IMR-90 (cell line): ENCODE results near the gene TMEM140. TPM values are rescaled to one million over a fixed set of nuclear protein-coding genes. Genes with fewer than 3 reads are reported as not detected.

ENCODE experiments used
- ATAC-seq: fragments of 200-7000 bp; cut with Tn5 transposase; 2 replicates; pipeline ENCODE4 v1.9.1; 2020; ENCODE audit warnings: low read depth, mild to moderate bottlenecking, moderate library complexity
- BruUV-seq: library from RNA; stranded (reverse); fragments of 400-500 nt; replicated peaks from 2 replicates; lab custom pipeline; 2021; lab: Mats Ljungman, UMichigan
- CTCF ChIA-PET: fragments of 300-600 bp; formaldehyde crosslinking; extraction: SDS; loops from one replicate; lab custom pipeline; 2021; ENCODE audit warnings: antibody characterized with exemption; lab: Yijun Ruan, JAX
- POLR2A ChIA-PET: fragments of 300-600 bp; sonication (Branson Sonifier 250); formaldehyde crosslinking; loops from one replicate; lab custom pipeline; 2022; ENCODE audit warnings: antibody characterized with exemption; ENCODE audit not compliant: unreplicated experiment; lab: Charles Lee
- DNase-seq: peaks from one replicate; pipeline ENCODE4 v3.0.0; 2013
- H2AFZ ChIP-seq: replicated peaks from 2 replicates; pipeline ENCODE3; 2013; ENCODE audit warnings: low read length, mild to moderate bottlenecking; ENCODE audit not compliant: poor library complexity
- H2AK5ac ChIP-seq: 2 replicates; pipeline ENCODE4 v1.6.1; 2013; ENCODE audit warnings: low read depth, low read length, inconsistent platforms
- H2AK9ac ChIP-seq: replicated peaks from 2 replicates; pipeline ENCODE3; 2013; ENCODE audit warnings: mild to moderate bottlenecking, low read depth, low read length, moderate library complexity; ENCODE audit not compliant: poor library complexity
- H2BK120ac ChIP-seq: 2 replicates; pipeline ENCODE4 v1.6.1; 2013; ENCODE audit warnings: low read depth, low read length, inconsistent platforms
- H2BK15ac ChIP-seq: 3 replicates; pipeline ENCODE4 v1.6.1; 2013; ENCODE audit warnings: low read depth, low read length, inconsistent platforms
- H2BK20ac ChIP-seq: 2 replicates; pipeline ENCODE4 v1.6.1; 2013; ENCODE audit warnings: low read depth, mild to moderate bottlenecking, inconsistent platforms, low read length, moderate library complexity
- H2BK5ac ChIP-seq: 2 replicates; pipeline ENCODE4 v1.6.1; 2013; ENCODE audit warnings: mild to moderate bottlenecking, low read depth, low read length, inconsistent platforms; ENCODE audit not compliant: poor library complexity, severe bottlenecking
- H3K14ac ChIP-seq: replicated peaks from 2 replicates; pipeline ENCODE4 v1.6.1; 2013; ENCODE audit warnings: low read depth, low read length, inconsistent platforms
- H3K18ac ChIP-seq: 2 replicates; pipeline ENCODE4 v1.6.1; 2013; ENCODE audit warnings: low read depth, low read length, control low read depth
- H3K23ac ChIP-seq: 2 replicates; pipeline ENCODE4 v1.6.1; 2013; ENCODE audit warnings: low read depth, low read length, inconsistent platforms
- H3K27ac ChIP-seq: 2 replicates; pipeline ENCODE4 v1.5.1; 2013; ENCODE audit warnings: mild to moderate bottlenecking, control low read depth, low read length; ENCODE audit not compliant: insufficient read depth
- H3K27me3 ChIP-seq: 2 replicates; pipeline ENCODE4 v1.6.1; 2013; ENCODE audit warnings: low read length; ENCODE audit not compliant: control insufficient read depth, insufficient read depth
- H3K36me3 ChIP-seq: 2 replicates; pipeline ENCODE4 v1.6.1; 2013; ENCODE audit warnings: low read length, mixed read lengths; ENCODE audit not compliant: control insufficient read depth, insufficient read depth
- H3K4ac ChIP-seq: 2 replicates; pipeline ENCODE4 v1.6.1; 2013; ENCODE audit warnings: low read depth, low read length, inconsistent platforms
- H3K4me1 ChIP-seq: 2 replicates; pipeline ENCODE4 v1.6.1; 2013; ENCODE audit warnings: low read length, mixed read lengths; ENCODE audit not compliant: control insufficient read depth, insufficient read depth
- H3K4me2 ChIP-seq: 2 replicates; pipeline ENCODE4 v1.6.1; 2013; ENCODE audit warnings: low read depth, mild to moderate bottlenecking, control low read depth, low read length, moderate library complexity
- H3K4me3 ChIP-seq: 2 replicates; pipeline ENCODE4 v1.5.1; 2013; ENCODE audit warnings: low read depth, mild to moderate bottlenecking, control low read depth, low read length, moderate library complexity; ENCODE audit not compliant: insufficient read depth
- H3K56ac ChIP-seq: 2 replicates; pipeline ENCODE4 v1.6.1; 2013; ENCODE audit warnings: low read length, inconsistent platforms; ENCODE audit not compliant: insufficient read depth; ENCODE audit errors: extremely low read depth
- H3K79me1 ChIP-seq, 2 experiments: 2 replicates each; pipeline ENCODE4 v1.6.1; 2013; ENCODE audit warnings: low read length in 2 of 2, inconsistent platforms in 1 of 2, low read depth in 1 of 2
- H3K9ac ChIP-seq: 2 replicates; pipeline ENCODE4 v1.6.1; 2013; ENCODE audit warnings: low read depth, low read length, control low read depth
- H3K9me1 ChIP-seq: 2 replicates; pipeline ENCODE4 v1.6.1; 2013; ENCODE audit warnings: low read length, inconsistent platforms; ENCODE audit not compliant: insufficient read depth
- H3K9me3 ChIP-seq: 2 replicates; pipeline ENCODE4 v1.6.1; 2013; ENCODE audit warnings: low read length; ENCODE audit not compliant: control insufficient read depth, insufficient read depth
- H4K20me1 ChIP-seq: 2 replicates; pipeline ENCODE4 v1.6.1; 2013; ENCODE audit warnings: low read length, inconsistent platforms; ENCODE audit not compliant: insufficient read depth
- H4K5ac ChIP-seq: 2 replicates; pipeline ENCODE4 v1.6.1; 2013; ENCODE audit warnings: mild to moderate bottlenecking, low read depth, low read length, control low read depth
- H4K8ac ChIP-seq, 2 experiments: 2 replicates each; pipeline ENCODE4 v1.6.1; 2013; ENCODE audit warnings: low read depth in 2 of 2, low read length in 2 of 2, control low read depth in 1 of 2, inconsistent platforms in 1 of 2
- H4K91ac ChIP-seq: 2 replicates; pipeline ENCODE4 v1.6.1; 2013; ENCODE audit warnings: low read depth, low read length, inconsistent platforms; ENCODE audit not compliant: insufficient read depth
- BHLHE40 ChIP-seq: fragments of 150-350 bp; IDR thresholded peaks from 2 replicates; pipeline ENCODE4 v1.6.1; 2016; ENCODE audit warnings: mild to moderate bottlenecking, low read depth, low read length
- CEBPB ChIP-seq: IDR thresholded peaks from 2 replicates; pipeline ENCODE4 v1.6.1; 2012; ENCODE audit warnings: low read depth, low read length, improper control_type of control experiment
- CHD1 ChIP-seq: IDR thresholded peaks from 2 replicates; pipeline ENCODE4 v1.6.1; 2012; ENCODE audit warnings: low read depth, low read length, improper control_type of control experiment
- FOS ChIP-seq: fragments of 150-350 bp; IDR thresholded peaks from 2 replicates; pipeline ENCODE4 v1.6.1; 2016; ENCODE audit warnings: low read depth, low read length
- MAFK ChIP-seq: IDR thresholded peaks from 2 replicates; pipeline ENCODE4 v1.6.1; 2012; ENCODE audit warnings: low read depth, low read length, improper control_type of control experiment
- MXI1 ChIP-seq: IDR thresholded peaks from 2 replicates; pipeline ENCODE4 v1.6.1; 2012; ENCODE audit warnings: low read depth, mild to moderate bottlenecking, low read length, moderate library complexity, borderline replicate concordance
- NFE2L2 ChIP-seq: fragments of 150-350 bp; IDR thresholded peaks from 2 replicates; pipeline ENCODE4 v1.6.1; 2016; ENCODE audit warnings: low read depth, mild to moderate bottlenecking, low read length
- SMC3 ChIP-seq: fragments of 150-350 bp; IDR thresholded peaks from 2 replicates; pipeline ENCODE4 v1.6.1; 2016; ENCODE audit warnings: low read depth, mild to moderate bottlenecking, antibody characterized with exemption, low read length, moderate library complexity
- WGBS, 2 experiments: methylation state at CpG; one replicate each; pipeline versions ENCODE4 v1.1.5 to v1.1.7; 2013; ENCODE audit warnings: missing lambda C conversion rate in 2 of 2; ENCODE audit not compliant: insufficient read length in 1 of 2; ENCODE audit errors: extremely low coverage in 2 of 2; 5-methylcytosine and 5-hydroxymethylcytosine counted together
- dilution Hi-C: fragments of 300-500 bp; cut with HindIII; formaldehyde crosslinking; loops from one replicate; pipeline ENCODE4 v1.14.3; 2018; ENCODE audit warnings: low sequenced_read_pairs; ENCODE audit not compliant: unreplicated experiment
- in situ Hi-C: fragments of 300-500 bp; cut with MboI; formaldehyde crosslinking; loops from 3 replicates; pipeline ENCODE4 v1.14.3; 2019; ENCODE audit warnings: low sequenced_read_pairs, inconsistent platforms, mixed read lengths
- intact Hi-C: fragments of 100-400 bp; cut with micrococcal nuclease; formaldehyde crosslinking; loops from 2 replicates; pipeline ENCODE4 v1.10.0; 2022
- polyA plus RNA-seq, 3 experiments: library from polyadenylated mRNA; depleted of rRNA; stranded (reverse); fragments of >200 nt; gene quantifications; 2 replicates each; pipeline ENCODE4 v1.2.3, GENCODE V29; 2012; ENCODE audit warnings: low replicate concordance in 1 of 3
- total RNA-seq: library from RNA; depleted of rRNA; stranded (reverse); fragments of >200 nt; gene quantifications from 2 replicates; pipeline ENCODE4 v1.2.3, GENCODE V29; 2012
- TF ChIP-seq, protein P1 (sequence below): fragments of 150-350 bp; IDR thresholded peaks from 2 replicates; pipeline ENCODE4 v1.6.1; 2016; ENCODE audit warnings: low read depth, mild to moderate bottlenecking, low read length, moderate library complexity, borderline replicate concordance
- TF ChIP-seq, protein P2 (sequence below): conservative IDR thresholded peaks from 2 replicates; pipeline ENCODE4 v1.5.1; 2012; ENCODE audit warnings: mild to moderate bottlenecking, low read depth, low read length, improper control_type of control experiment
- TF ChIP-seq, protein P3 (sequence below): fragments of 150-350 bp; IDR thresholded peaks from 2 replicates; pipeline ENCODE4 v1.6.1; 2017; ENCODE audit warnings: mild to moderate bottlenecking, antibody characterized with exemption, low read length, low read depth

TMEM140 gene
- total and polyA plus RNA-seq, 2 of the 4 experiments (the other 2 are of a cell fraction) = 0.24 to 0.72 TPM

DNA sequence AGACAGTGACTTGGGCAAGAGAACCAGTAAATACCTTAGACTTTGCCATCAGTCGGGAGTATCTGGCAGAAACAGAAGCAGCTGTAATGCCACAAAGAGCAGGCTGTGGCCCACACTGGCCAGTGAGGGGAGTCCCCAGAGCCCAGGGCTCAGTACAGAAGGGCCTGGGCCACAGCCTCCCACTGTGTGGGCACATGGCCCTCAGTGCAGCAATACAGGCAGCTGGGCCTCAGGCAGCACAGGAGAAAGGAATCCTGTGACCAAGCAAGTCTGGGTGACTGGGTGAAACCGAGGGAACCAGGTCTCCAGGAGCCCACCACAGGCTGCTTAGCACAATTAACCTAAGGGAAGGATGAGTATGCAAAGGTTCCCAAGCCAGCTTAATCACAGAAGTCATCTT lies 49.5 kb downstream of the TMEM140 start:
- Histone ChIP-seq H3K27ac (no peak overlapping the region), H2AK5ac (no peak overlapping the region), H2BK20ac (no peak overlapping the region), H3K18ac (no peak overlapping the region), H4K5ac (no peak overlapping the region), H2BK15ac (no peak overlapping the region), H3K56ac (no peak overlapping the region), H3K9me1 (peaks cover 7% of the 10 kb centered on the region), H3K79me1 (peaks cover 0 to 8% of the 10 kb centered on the region in 2 experiments; a peak in 3 of 4 replicates), H4K20me1 (no peaks in the 10 kb centered on the region), H4K8ac (no peak overlapping the region), H3K36me3 (peaks cover 18% of the 10 kb centered on the region), H3K27me3 (no peaks in the 10 kb centered on the region), H2BK5ac (no peak overlapping the region), H4K91ac (no peak overlapping the region), H3K9ac (no peak overlapping the region), H3K4me2 (no peak overlapping the region), H3K4ac (no peak overlapping the region), H3K9me3 (no peaks in the 10 kb centered on the region), H3K4me3 (no peak overlapping the region), H2AK9ac (no peak overlapping the region), H3K23ac (no peak overlapping the region), H2BK120ac (no peak overlapping the region), H3K14ac (no peak overlapping the region), H2AFZ (no peak overlapping the region), H3K4me1 (peaks cover 13% of the 10 kb centered on the region)
- ATAC-seq (no peak), DNase-seq (no peak)
- in situ Hi-C loops = no loop called here
- intact Hi-C loops = no loop called here
- TF ChIP-seq, protein P1, sequence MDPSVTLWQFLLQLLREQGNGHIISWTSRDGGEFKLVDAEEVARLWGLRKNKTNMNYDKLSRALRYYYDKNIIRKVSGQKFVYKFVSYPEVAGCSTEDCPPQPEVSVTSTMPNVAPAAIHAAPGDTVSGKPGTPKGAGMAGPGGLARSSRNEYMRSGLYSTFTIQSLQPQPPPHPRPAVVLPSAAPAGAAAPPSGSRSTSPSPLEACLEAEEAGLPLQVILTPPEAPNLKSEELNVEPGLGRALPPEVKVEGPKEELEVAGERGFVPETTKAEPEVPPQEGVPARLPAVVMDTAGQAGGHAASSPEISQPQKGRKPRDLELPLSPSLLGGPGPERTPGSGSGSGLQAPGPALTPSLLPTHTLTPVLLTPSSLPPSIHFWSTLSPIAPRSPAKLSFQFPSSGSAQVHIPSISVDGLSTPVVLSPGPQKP = no peak
- TF ChIP-seq MXI1 (no peak), BHLHE40 (no peak), MAFK (no peak), CHD1 (no peak), NFE2L2 (no peak), CEBPB (no peak), SMC3 (no peak), FOS (no peak)
- TF ChIP-seq, protein P2, sequence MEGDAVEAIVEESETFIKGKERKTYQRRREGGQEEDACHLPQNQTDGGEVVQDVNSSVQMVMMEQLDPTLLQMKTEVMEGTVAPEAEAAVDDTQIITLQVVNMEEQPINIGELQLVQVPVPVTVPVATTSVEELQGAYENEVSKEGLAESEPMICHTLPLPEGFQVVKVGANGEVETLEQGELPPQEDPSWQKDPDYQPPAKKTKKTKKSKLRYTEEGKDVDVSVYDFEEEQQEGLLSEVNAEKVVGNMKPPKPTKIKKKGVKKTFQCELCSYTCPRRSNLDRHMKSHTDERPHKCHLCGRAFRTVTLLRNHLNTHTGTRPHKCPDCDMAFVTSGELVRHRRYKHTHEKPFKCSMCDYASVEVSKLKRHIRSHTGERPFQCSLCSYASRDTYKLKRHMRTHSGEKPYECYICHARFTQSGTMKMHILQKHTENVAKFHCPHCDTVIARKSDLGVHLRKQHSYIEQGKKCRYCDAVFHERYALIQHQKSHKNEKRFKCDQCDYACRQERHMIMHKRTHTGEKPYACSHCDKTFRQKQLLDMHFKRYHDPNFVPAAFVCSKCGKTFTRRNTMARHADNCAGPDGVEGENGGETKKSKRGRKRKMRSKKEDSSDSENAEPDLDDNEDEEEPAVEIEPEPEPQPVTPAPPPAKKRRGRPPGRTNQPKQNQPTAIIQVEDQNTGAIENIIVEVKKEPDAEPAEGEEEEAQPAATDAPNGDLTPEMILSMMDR = no peak
- TF ChIP-seq, protein P3, sequence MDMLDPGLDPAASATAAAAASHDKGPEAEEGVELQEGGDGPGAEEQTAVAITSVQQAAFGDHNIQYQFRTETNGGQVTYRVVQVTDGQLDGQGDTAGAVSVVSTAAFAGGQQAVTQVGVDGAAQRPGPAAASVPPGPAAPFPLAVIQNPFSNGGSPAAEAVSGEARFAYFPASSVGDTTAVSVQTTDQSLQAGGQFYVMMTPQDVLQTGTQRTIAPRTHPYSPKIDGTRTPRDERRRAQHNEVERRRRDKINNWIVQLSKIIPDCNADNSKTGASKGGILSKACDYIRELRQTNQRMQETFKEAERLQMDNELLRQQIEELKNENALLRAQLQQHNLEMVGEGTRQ = no peak
- POLR2A ChIA-PET = no interaction called here
- BruUV-seq = no TSS peak
- WGBS, 2 experiments = 80% methylated on average over 1 of the region's 2 CpGs; no CpG with 5 or more reads in 1 of the 2 experiments
- dilution Hi-C loops = no loop called here
- CTCF ChIA-PET = no interaction called here
